Activated CD4-positive, alpha-beta memory T cell treated with anti-CD3 and anti-CD28 coated beads for 36 hours (primary cell): ENCODE measurements around the gene LMNB1. TPM values are rescaled to one million over a fixed set of nuclear protein-coding genes. Genes with fewer than 3 reads are reported as not detected.

Experiments
- CTCF ChIA-PET: fragments of 350-600 bp; sonication (Branson Sonifier 250); formaldehyde crosslinking; loops from one replicate; lab custom pipeline; 2021; ENCODE audit warnings: antibody characterized with exemption, inconsistent platforms; lab: Charles Lee
- POLR2A ChIA-PET: fragments of 350-600 bp; sonication (Branson Sonifier 250); formaldehyde crosslinking; loops from one replicate; lab custom pipeline; 2021; ENCODE audit warnings: antibody characterized with exemption; lab: Charles Lee
- DNase-seq: peaks from one replicate; pipeline ENCODE4 v3.0.0-alpha.2; 2020
- H3K27ac Mint-ChIP-seq: one replicate; pipeline ENCODE4 v1.8.0; 2021; ENCODE audit warnings: mixed read lengths
- H3K27me3 Mint-ChIP-seq: one replicate; pipeline ENCODE4 v1.8.0; 2021; ENCODE audit warnings: mixed read lengths
- H3K36me3 Mint-ChIP-seq: one replicate; pipeline ENCODE4 v1.8.0; 2021; ENCODE audit warnings: mixed read lengths
- H3K4me1 Mint-ChIP-seq: one replicate; pipeline ENCODE4 v1.8.0; 2021; ENCODE audit warnings: low read depth, mixed read lengths
- H3K4me3 Mint-ChIP-seq: one replicate; pipeline ENCODE4 v1.8.0; 2021; ENCODE audit warnings: mild to moderate bottlenecking, mixed read lengths
- H3K9me3 Mint-ChIP-seq: one replicate; pipeline ENCODE4 v1.8.0; 2021; ENCODE audit warnings: mixed read lengths
- intact Hi-C: fragments of 100-400 bp; cut with micrococcal nuclease; formaldehyde crosslinking; loops from one replicate; pipeline ENCODE4 v1.15.1; 2023
- total RNA-seq, 2 experiments: library from RNA; stranded (reverse); gene quantifications; one replicate each; pipeline ENCODE4 v1.2.3, GENCODE V29; 2021

LMNB1 gene
- total RNA-seq, 2 experiments from 2014 or later, result 212 to 215 TPM

- Mint-ChIP-seq H3K27me3 (no peaks in the 10 kb centered on the region), H3K4me3 (no peak overlapping the region), H3K9me3 (no peaks in the 10 kb centered on the region), H3K36me3 (peaks cover 13% of the 10 kb centered on the region), H3K4me1 (peaks cover 21% of the 10 kb centered on the region), H3K27ac (no peak overlapping the region)
- intact Hi-C loops, result no loop called here
- POLR2A ChIA-PET, result no interaction called here
- DNase-seq, result no peak
- CTCF ChIA-PET, result no interaction called here
These were observed 80.8 kb downstream of the LMNB1 start for GRCh38 chr5:126857472-126858410.

GRCh38 chr5:126858441-126858840 is 81.5 kb downstream of the LMNB1 start:
- DNase-seq, result no peak
- no peak overlapping the region for H3K4me3 Mint-ChIP-seq
- peaks cover 14% of the 10 kb centered on the region for H3K4me1 Mint-ChIP-seq
- H3K9me3 Mint-ChIP-seq, result no peaks in the 10 kb centered on the region
- POLR2A ChIA-PET, result no interaction called here
- CTCF ChIA-PET, result no interaction called here
- peaks cover 13% of the 10 kb centered on the region for H3K36me3 Mint-ChIP-seq
- no peaks in the 10 kb centered on the region for H3K27me3 Mint-ChIP-seq
- intact Hi-C loops, result no loop called here
- H3K27ac Mint-ChIP-seq, result no peak overlapping the region

GRCh38 chr5:126863402-126863801 is 86.5 kb downstream of the LMNB1 start:
- Mint-ChIP-seq H3K9me3 (no peaks in the 10 kb centered on the region), H3K27ac (no peak overlapping the region), H3K27me3 (no peaks in the 10 kb centered on the region), H3K36me3 (no peaks in the 10 kb centered on the region), H3K4me3 (no peak overlapping the region), H3K4me1 (no peaks in the 10 kb centered on the region)
- POLR2A ChIA-PET, result no interaction called here
- DNase-seq, result no peak
- CTCF ChIA-PET, result no interaction called here
- intact Hi-C loops, result no loop called here

- H3K27me3 Mint-ChIP-seq, result no peaks in the 10 kb centered on the region
- DNase-seq, result no peak
- H3K4me3 Mint-ChIP-seq, result no peak overlapping the region
- H3K9me3 Mint-ChIP-seq, result no peaks in the 10 kb centered on the region
- intact Hi-C loops, result no loop called here
- H3K27ac Mint-ChIP-seq, result no peak overlapping the region
- ChIA-PET CTCF (no interaction called here), POLR2A (no interaction called here)
- H3K4me1 Mint-ChIP-seq, result peaks cover 7% of the 10 kb centered on the region
- no peaks in the 10 kb centered on the region for H3K36me3 Mint-ChIP-seq
These were observed 87.2 kb downstream of the LMNB1 start for GRCh38 chr5:126864042-126864688.

- Mint-ChIP-seq H3K4me1 (peaks cover 9% of the 10 kb centered on the region), H3K27me3 (no peaks in the 10 kb centered on the region), H3K4me3 (no peak overlapping the region), H3K9me3 (no peaks in the 10 kb centered on the region), H3K27ac (no peak overlapping the region), H3K36me3 (no peaks in the 10 kb centered on the region)
- POLR2A ChIA-PET, result no interaction called here
- CTCF ChIA-PET, result interaction anchor here (1.0 kb wide), 1 partner anchor 448 kb away, joined by 4 read pairs; no protein-coding TSS in a partner anchor
- intact Hi-C loops, result no loop called here
- no peak for DNase-seq
These were observed 88.4 kb downstream of the LMNB1 start for GRCh38 chr5:126865299-126865698.

- H3K27me3 Mint-ChIP-seq, result no peaks in the 10 kb centered on the region
- no peak for DNase-seq
- H3K9me3 Mint-ChIP-seq, result no peaks in the 10 kb centered on the region
- intact Hi-C loops, result no loop called here
- no peaks in the 10 kb centered on the region for H3K36me3 Mint-ChIP-seq
- POLR2A ChIA-PET, result no interaction called here
- no peak overlapping the region for H3K4me3 Mint-ChIP-seq
- peaks cover 9% of the 10 kb centered on the region for H3K4me1 Mint-ChIP-seq
- no peak overlapping the region for H3K27ac Mint-ChIP-seq
- CTCF ChIA-PET, result interaction anchor here (0.6 kb wide), 1 partner anchor 236 kb away, joined by 5 read pairs; no protein-coding TSS in a partner anchor
These were observed 90.1 kb downstream of the LMNB1 start for GRCh38 chr5:126866851-126867636.

- intact Hi-C loops, result no loop called here
- Mint-ChIP-seq H3K4me3 (no peak overlapping the region), H3K36me3 (peaks cover 3% of the 10 kb centered on the region), H3K9me3 (no peaks in the 10 kb centered on the region), H3K27me3 (no peaks in the 10 kb centered on the region), H3K4me1 (peaks cover 9% of the 10 kb centered on the region), H3K27ac (no peak overlapping the region)
- CTCF ChIA-PET, result no interaction called here
- DNase-seq, result no peak
- POLR2A ChIA-PET, result interaction anchor here (0.6 kb wide), 1 partner anchor 152 kb away, joined by 3 read pairs; no protein-coding TSS in a partner anchor
These were observed 91.5 kb downstream of the LMNB1 start for GRCh38 chr5:126868338-126869004.

- Mint-ChIP-seq H3K4me3 (peak overlapping the region; percentile 34), H3K4me1 (peaks cover 9% of the 10 kb centered on the region), H3K27ac (no peak overlapping the region), H3K9me3 (no peaks in the 10 kb centered on the region), H3K27me3 (no peaks in the 10 kb centered on the region), H3K36me3 (peaks cover 3% of the 10 kb centered on the region)
- DNase-seq, result peak; percentile 42
- CTCF ChIA-PET, result no interaction called here
- intact Hi-C loops, result no loop called here
- POLR2A ChIA-PET, result no interaction called here
These were observed 92.1 kb downstream of the LMNB1 start for GRCh38 chr5:126869005-126869451.

GRCh38 chr5:126871441-126871840 is 94.5 kb downstream of the LMNB1 start:
- Mint-ChIP-seq H3K27ac (no peak overlapping the region), H3K36me3 (peaks cover 3% of the 10 kb centered on the region), H3K4me3 (no peak overlapping the region), H3K9me3 (no peaks in the 10 kb centered on the region), H3K4me1 (peaks cover 9% of the 10 kb centered on the region), H3K27me3 (no peaks in the 10 kb centered on the region)
- ChIA-PET CTCF (no interaction called here), POLR2A (no interaction called here)
- no peak for DNase-seq
- intact Hi-C loops, result no loop called here

GRCh38 chr5:126872561-126873354 is 95.8 kb downstream of the LMNB1 start:
- intact Hi-C loops, result no loop called here
- peaks cover 3% of the 10 kb centered on the region for H3K36me3 Mint-ChIP-seq
- H3K4me3 Mint-ChIP-seq, result no peak overlapping the region
- H3K27ac Mint-ChIP-seq, result no peak overlapping the region
- H3K9me3 Mint-ChIP-seq, result no peaks in the 10 kb centered on the region
- no peak for DNase-seq
- ChIA-PET CTCF (no interaction called here), POLR2A (no interaction called here)
- H3K27me3 Mint-ChIP-seq, result no peaks in the 10 kb centered on the region
- peaks cover 9% of the 10 kb centered on the region for H3K4me1 Mint-ChIP-seq

GRCh38 chr5:126875303-126875785 is 98.4 kb downstream of the LMNB1 start:
- no peaks in the 10 kb centered on the region for H3K4me1 Mint-ChIP-seq
- CTCF ChIA-PET, result no interaction called here
- intact Hi-C loops, result no loop called here
- no peaks in the 10 kb centered on the region for H3K9me3 Mint-ChIP-seq
- POLR2A ChIA-PET, result no interaction called here
- DNase-seq, result no peak
- H3K27ac Mint-ChIP-seq, result no peak overlapping the region
- no peak overlapping the region for H3K4me3 Mint-ChIP-seq
- peaks cover 3% of the 10 kb centered on the region for H3K36me3 Mint-ChIP-seq
- H3K27me3 Mint-ChIP-seq, result no peaks in the 10 kb centered on the region
